OCI-LY3 (cell line): Measurements from ENCODE around the gene ACSBG1.

ENCODE experiments used
- H2AFZ ChIP-seq: fragments of 200-600, 300-600 bp; shearing (Covaris generic); 2 replicates; pipeline ENCODE4 v1.6.0; 2014; ENCODE audit warnings: antibody characterized with exemption, low read depth, low read length
- H3K27ac ChIP-seq: fragments of 200-600, 300-600 bp; sonication (generic); 2 replicates; pipeline ENCODE4 v1.5.1; 2014; ENCODE audit warnings: mild to moderate bottlenecking, low read length, moderate library complexity, mixed read lengths
- H3K27me3 ChIP-seq: fragments of 200-600, 300-600 bp; sonication (generic); 2 replicates; pipeline ENCODE4 v1.6.1; 2014; ENCODE audit warnings: low read depth, low read length, mixed read lengths
- H3K36me3 ChIP-seq: fragments of 200-600, 300-600 bp; sonication (generic); replicated peaks from 2 replicates; pipeline ENCODE3; 2014; ENCODE audit warnings: low read depth, low read length, mixed read lengths
- H3K4me1 ChIP-seq: fragments of 300-600, 200-600 bp; sonication (generic); 2 replicates; pipeline ENCODE4 v1.6.1; 2014; ENCODE audit warnings: low read length, mixed read lengths
- H3K4me2 ChIP-seq: fragments of 200-600, 300-600 bp; sonication (generic); 2 replicates; pipeline ENCODE4 v1.6.1; 2014; ENCODE audit warnings: low read length, mixed read lengths
- H3K4me3 ChIP-seq: fragments of 300-600, 200-600 bp; sonication (generic); 2 replicates; pipeline ENCODE4 v1.5.1; 2014; ENCODE audit warnings: antibody characterized with exemption, mild to moderate bottlenecking, low read length, moderate library complexity
- H3K79me2 ChIP-seq: fragments of 300-600, 200-600 bp; shearing (Covaris generic); 2 replicates; pipeline ENCODE4 v1.6.1; 2014; ENCODE audit warnings: mild to moderate bottlenecking, low read length, mixed read lengths
- H3K9ac ChIP-seq: fragments of 300-600, 200-600 bp; shearing (Covaris generic); 2 replicates; pipeline ENCODE4 v1.6.0; 2014; ENCODE audit warnings: mild to moderate bottlenecking, low read length, moderate library complexity
- H3K9me3 ChIP-seq: fragments of 200-600, 300-600 bp; shearing (Covaris generic); 2 replicates; pipeline ENCODE4 v1.6.1; 2014; ENCODE audit warnings: low read length, mixed read lengths; ENCODE audit not compliant: insufficient read depth
- H4K20me1 ChIP-seq: fragments of 200-600, 300-600 bp; sonication (generic); 2 replicates; pipeline ENCODE4 v1.6.1; 2016; ENCODE audit warnings: low read length, mixed read lengths; ENCODE audit not compliant: insufficient read depth
- CTCF ChIP-seq: fragments of 200-600, 300-600 bp; sonication (generic); IDR thresholded peaks from 2 replicates; pipeline ENCODE4 v1.5.1; 2014; ENCODE audit warnings: antibody characterized with exemption, low read length, low read depth
- EZH2phosphoT487 ChIP-seq: fragments of 200-600 bp; shearing (Covaris generic); IDR thresholded peaks from 2 replicates; pipeline ENCODE4 v1.6.1; 2018; ENCODE audit warnings: antibody characterized with exemption, mixed run types, low read depth

The ACSBG1 gene

DNA sequence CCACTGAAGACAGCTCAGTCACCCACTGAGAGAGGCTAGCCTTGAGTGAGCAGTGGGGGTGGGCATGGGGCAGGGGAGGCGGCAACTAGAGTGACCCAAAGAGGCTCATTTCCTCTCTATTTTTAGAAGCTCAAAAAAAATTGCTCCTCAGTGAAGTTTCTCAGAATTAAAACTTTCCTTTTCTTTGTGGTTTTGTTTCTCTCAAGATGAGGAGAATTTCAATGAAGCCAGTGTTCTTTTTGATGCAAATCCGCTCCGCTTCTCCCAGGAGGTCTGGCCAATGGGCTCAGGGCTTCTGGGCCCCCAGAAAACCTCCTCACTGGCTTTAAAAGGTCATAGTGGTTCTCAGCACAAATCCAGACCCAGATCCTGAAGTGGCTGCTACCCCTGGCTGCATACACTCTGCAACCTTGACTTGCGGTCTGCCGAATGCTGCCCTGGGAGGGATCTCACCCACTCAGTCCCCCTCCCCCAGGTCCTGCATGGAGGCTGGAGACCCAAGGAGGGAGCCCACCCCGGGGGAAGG, at the start of gene ACSBG1:
Gene ACSBG1 (minus strand): TSS at position 51 of the 526 bp plus-strand sequence. CDS start 64 bp downstream, outside the sequence.
- H3K79me2 ChIP-seq = no peaks in the 10 kb centered on the region
- H3K36me3 ChIP-seq = no peaks in the 10 kb centered on the region
- no peak within 1 kb of the TSS for H3K4me2 ChIP-seq
- H3K9ac ChIP-seq = no peak within 1 kb of the TSS
- H4K20me1 ChIP-seq = no peaks in the 10 kb centered on the region
- H3K27ac ChIP-seq = no peak within 1 kb of the TSS
- H2AFZ ChIP-seq = no peak within 1 kb of the TSS
- peaks cover 5% of the 10 kb centered on the region; the same call in 1 of the 2 replicates for H3K4me1 ChIP-seq
- TF ChIP-seq EZH2phosphoT487 (no peak), CTCF (no peak)
- no peaks in the 10 kb centered on the region for H3K9me3 ChIP-seq
- no peak within 1 kb of the TSS for H3K4me3 ChIP-seq
- H3K27me3 ChIP-seq = peaks cover 17% of the 10 kb centered on the region

GRCh38 chr15:78282324-78282723, 48.0 kb upstream of the ACSBG1 start:
- no peaks in the 10 kb centered on the region for H3K27me3 ChIP-seq
- H3K4me2 ChIP-seq = no peak overlapping the region
- H3K4me3 ChIP-seq = no peak overlapping the region
- H4K20me1 ChIP-seq = no peaks in the 10 kb centered on the region
- TF ChIP-seq CTCF = no peak
- TF ChIP-seq EZH2phosphoT487 = no peak
- H3K9me3 ChIP-seq = no peaks in the 10 kb centered on the region
- no peak overlapping the region for H3K9ac ChIP-seq
- no peaks in the 10 kb centered on the region for H3K79me2 ChIP-seq
- H3K36me3 ChIP-seq = peaks cover 28% of the 10 kb centered on the region
- H3K4me1 ChIP-seq = no peaks in the 10 kb centered on the region
- H3K27ac ChIP-seq = no peak overlapping the region
- H2AFZ ChIP-seq = no peak overlapping the region

GRCh38 chr15:78280319-78281072, 46.1 kb upstream of the ACSBG1 start:
- no peaks in the 10 kb centered on the region for H3K4me1 ChIP-seq
- no peak overlapping the region for H3K27ac ChIP-seq
- H3K27me3 ChIP-seq = no peaks in the 10 kb centered on the region
- peaks cover 17% of the 10 kb centered on the region for H3K36me3 ChIP-seq
- no peak overlapping the region for H3K4me2 ChIP-seq
- no peak overlapping the region for H2AFZ ChIP-seq
- no peak overlapping the region for H3K4me3 ChIP-seq
- no peak for TF ChIP-seq EZH2phosphoT487
- no peak for TF ChIP-seq CTCF
- no peaks in the 10 kb centered on the region for H3K79me2 ChIP-seq
- H3K9me3 ChIP-seq = no peaks in the 10 kb centered on the region
- no peak overlapping the region for H3K9ac ChIP-seq
- H4K20me1 ChIP-seq = no peaks in the 10 kb centered on the region

GRCh38 chr15:78276064-78276943, 41.9 kb upstream of the ACSBG1 start:
- no peaks in the 10 kb centered on the region for H3K27me3 ChIP-seq
- H2AFZ ChIP-seq = no peak overlapping the region
- no peaks in the 10 kb centered on the region for H4K20me1 ChIP-seq
- no peak overlapping the region for H3K27ac ChIP-seq
- H3K79me2 ChIP-seq = no peaks in the 10 kb centered on the region
- no peaks in the 10 kb centered on the region for H3K9me3 ChIP-seq
- no peaks in the 10 kb centered on the region for H3K4me1 ChIP-seq
- H3K4me3 ChIP-seq = no peak overlapping the region
- TF ChIP-seq EZH2phosphoT487 = no peak
- TF ChIP-seq CTCF = no peak
- H3K9ac ChIP-seq = no peak overlapping the region
- H3K36me3 ChIP-seq = peaks cover 4% of the 10 kb centered on the region
- H3K4me2 ChIP-seq = no peak overlapping the region
